ENCODE results near the gene CSNK1D.

GRCh38 chr17:82256242-82256885 lies 17.1 kb downstream of the CSNK1D start:
- TF ChIP-seq GATA2 (IDR thresholded peaks at IDR 0.05; ENCODE audit: low read depth, low read length) (no peak), GATA3 (IDR thresholded peaks at IDR 0.05; ENCODE audit: low read depth, low read length) (no peak)

All from SH-SY5Y (cell line).